NCI-H69 (cell line): ENCODE data around the gene CDKN2A.
A peak's percentile ranks its signal among the peaks of the same experiment; 100 is the strongest.

Experiments used
- DNase-seq: peaks from one replicate; lab custom pipeline; 2025; lab: John Stamatoyannopoulos, UW

Gene CDKN2A

DNA sequence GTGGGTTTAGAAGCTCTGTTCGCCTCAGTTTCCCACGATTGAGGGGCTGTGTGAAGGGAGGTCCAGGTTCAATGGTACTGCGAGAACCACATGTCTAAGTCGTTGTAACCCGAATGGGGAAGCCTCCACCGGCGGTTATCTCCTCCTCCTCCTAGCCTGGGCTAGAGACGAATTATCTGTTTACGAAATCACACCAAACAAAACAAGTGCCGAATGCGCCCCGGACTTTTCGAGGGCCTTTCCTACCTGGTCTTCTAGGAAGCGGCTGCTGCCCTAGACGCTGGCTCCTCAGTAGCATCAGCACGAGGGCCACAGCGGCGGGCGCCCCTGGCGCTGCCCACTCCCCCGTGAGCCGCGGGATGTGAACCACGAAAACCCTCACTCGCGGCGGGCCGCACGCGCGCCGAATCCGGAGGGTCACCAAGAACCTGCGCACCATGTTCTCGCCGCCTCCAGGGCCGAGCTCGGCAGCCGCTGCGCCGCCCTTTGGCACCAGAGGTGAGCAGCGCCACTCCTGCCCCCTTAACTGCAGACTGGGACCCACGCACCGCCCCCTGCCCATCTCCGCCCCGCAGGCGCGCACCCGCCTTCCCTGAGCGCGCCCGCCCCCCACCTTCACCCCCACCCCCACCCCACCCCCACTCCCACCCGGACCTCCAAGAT, at the start of gene CDKN2A:
Gene CDKN2A (minus strand): TSS at position 500 of the 663 bp plus-strand sequence.
- DNase-seq, result no peak

DNA sequence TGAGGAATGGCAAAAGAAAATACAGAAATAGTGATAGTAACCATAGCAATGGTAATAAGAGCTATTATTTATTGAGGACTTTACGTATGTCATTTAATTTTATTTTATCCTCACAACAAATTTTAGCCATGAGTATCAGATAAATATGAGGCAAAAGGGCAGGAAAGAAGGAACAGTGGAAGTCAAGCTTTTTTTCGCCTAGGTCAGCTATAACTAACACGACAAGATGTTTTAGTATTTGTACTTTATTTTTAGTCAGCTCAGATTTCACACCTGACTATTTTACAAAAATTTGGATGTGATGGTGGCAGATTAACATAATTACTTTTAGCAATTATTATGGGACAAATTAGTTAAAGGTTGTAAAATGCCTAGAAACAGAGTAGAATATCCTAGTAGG, 49.7 kb upstream of the CDKN2A start:
- no peak for DNase-seq

DNA sequence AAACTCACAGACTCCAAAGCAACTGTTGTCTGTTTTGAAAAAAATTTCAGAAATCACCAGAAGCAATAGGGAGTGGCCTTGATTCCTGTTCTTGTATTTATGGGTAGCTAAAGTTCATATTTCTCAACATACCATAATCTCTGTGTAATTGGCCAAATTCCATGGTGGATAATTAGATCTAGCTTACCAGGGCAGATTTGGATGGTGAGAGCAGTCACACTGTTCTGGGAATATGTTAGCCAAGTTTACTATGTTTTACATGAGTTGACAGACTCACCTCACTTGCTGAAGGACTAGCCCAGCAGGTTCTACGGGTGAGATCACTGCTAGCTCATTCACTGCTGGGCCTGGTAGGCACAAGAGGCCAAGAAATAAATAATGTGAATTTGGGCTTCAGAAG, 47.6 kb upstream of the CDKN2A start:
- no peak for DNase-seq

DNA sequence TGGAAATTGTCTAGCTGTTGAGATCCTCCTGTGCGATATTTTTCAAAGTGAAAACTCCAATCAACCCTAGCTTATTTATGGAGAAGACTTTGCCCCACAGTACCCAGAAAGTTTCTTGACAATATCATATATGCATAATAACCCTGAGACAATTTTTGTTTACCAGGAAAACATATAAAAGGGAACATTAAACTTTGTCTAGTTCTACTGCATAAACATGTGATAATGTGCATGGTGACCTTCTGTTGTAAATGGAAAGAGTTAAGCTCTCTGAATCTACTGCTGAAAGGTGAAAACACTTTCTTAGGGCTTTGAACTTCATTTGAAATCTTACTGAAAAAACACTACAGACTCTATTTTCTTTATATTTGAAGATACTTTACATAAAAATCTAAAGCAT, 47.2 kb upstream of the CDKN2A start:
- no peak for DNase-seq

DNA sequence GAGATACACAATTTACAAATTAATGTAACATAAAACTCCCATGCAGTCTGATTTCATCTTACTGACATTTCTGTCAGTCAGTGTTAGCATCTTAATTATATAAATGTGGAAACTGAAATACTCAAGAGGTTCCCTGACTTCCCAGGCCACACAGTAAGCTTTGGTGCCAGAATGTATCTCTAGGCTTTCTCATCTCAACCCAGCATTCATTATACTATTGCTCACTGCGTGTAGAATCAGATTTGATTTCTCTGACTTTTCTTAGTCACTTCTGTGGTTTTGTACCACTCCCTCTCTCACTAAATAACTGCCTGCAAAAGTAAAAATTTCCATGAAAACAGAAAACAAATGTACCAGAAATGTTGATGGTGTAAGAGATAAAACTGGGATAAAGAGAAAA, 46.6 kb upstream of the CDKN2A start:
- no peak for DNase-seq

DNA sequence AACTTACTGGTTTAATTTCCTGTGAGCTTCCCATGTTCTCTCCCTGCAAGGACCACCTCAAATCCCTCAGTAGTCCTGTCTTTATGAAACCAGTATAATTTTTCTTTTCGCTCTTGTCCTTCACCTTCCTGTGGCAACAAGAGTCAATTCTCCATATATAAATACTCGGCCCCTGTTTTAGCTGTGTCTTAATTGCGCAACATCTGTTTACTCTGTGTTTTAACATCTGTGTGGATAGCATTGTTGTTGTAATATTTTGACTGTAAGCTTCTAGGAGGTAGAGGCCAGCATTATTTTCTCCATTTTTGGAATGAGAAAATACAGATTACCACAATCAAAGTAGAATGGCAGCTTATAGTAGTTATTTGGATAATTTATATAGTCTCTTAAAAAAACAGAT, 45.1 kb upstream of the CDKN2A start:
- peak; percentile 9 for DNase-seq

DNA sequence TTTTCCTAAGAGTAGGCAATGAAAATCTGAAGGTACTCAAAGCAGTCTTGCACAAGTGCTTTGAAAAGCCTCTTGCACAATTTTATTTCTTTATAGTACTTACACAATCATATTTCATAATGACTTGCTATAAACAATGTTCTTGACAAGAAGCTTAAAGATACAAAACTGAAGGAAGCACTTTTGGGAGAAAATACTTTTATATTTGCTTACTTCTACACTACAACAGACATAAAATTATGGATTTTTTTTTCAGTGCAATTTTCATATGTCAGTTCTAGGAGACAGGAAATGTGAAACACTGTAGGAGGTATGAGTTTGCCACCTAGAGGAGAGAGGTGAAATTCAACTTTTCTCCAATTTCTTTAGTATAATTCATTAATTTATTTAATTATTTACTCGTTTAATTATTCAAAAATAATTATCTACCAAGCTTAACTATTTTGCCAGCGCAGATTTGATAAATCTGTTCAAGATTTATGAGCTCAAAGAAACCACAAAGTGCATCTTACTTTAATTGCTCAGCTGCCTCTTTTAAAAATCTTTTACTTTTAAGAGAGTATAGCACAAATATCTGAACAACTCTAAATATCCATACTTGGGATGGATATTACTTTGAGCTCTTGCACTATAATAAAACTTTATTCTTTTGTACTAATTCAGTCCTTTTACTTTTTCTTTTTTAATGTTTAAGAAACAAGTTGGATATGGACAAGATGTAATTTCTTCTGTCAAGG, 43.9 kb upstream of the CDKN2A start:
- DNase-seq, result peak; percentile 70

DNA sequence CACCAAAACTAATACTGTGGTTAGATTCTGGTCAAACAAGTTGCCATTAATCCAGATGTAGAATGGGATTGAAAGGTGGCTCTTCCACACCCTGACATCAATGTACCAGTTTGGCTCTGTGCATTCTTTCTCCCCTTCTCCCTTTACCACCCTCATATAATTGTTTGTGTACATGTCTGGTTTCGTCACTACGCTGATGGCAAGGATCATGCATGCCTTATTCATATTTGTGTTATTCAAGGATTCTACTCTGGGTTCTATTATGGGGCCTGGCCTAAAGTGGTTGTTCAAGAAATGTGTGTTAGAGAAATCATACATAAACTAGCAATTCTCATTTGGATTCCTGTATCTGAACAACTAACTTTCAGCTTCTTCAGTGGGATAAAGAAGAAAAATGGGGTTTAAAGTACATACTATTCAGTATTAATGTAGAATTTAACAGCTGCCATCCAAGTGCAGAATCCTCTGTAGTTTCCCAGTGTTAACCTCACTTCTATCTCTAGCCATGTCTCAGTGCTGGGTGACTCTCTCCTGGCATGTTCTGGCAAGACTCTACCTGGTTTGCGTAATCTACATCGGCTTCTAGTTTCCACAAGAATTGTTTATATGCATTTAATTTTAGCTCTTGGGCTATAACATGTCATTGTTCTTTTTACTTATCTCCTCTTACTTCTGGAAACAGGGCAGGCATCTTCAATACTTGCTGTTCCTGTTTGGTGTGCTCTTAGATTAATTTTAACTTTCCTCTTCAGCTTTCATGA, 42.9 kb upstream of the CDKN2A start:
- no peak for DNase-seq

DNA sequence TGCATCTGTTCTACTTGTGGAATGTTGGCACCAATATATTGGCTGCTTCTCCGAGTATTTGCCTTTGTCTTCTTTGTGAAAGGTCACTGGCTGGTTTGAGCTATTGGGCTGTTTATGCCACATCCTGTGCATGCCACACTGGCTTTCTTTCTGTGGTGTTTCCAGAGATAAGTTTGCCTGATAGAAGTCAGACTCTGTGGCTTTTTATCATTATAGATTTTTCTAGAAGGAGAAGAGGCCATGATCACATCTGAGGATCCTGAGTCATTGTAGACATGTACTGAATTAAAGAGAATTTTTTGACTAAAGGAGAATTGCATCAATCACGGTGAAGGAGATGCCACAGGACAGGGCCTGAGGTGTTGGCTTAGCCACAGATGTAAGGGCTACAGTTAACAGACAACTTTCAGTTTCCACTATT, 41.4 kb upstream of the CDKN2A start:
- DNase-seq, result no peak

DNA sequence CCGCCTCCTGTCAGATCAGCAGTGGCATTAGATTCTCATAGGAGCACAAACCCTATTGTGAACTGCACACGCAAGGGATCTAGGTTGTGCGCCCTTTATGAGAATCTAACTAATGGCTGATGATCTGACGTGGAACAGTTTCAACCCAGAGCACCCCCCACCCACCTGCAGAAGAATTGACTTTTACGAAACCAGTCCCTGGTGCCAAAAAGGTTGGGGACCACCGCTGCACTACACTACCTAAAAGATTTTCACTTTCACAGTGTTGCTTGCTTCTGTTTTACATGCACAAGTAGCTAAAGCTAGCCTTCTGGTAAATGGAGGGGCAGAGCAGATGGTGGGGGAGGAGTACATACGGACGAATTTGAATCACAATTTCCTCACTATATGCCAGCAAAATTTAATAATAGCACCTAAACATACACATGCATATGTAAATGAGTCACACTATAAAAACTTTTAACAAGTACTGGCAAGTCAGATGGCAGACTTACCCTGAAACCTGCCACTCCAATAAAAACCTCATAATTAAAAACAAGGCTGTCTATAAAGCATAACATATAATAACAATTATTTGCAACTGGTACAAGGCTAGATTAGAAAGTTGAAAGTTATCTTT, 38.9 kb upstream of the CDKN2A start:
- DNase-seq, result peak; percentile 28

DNA sequence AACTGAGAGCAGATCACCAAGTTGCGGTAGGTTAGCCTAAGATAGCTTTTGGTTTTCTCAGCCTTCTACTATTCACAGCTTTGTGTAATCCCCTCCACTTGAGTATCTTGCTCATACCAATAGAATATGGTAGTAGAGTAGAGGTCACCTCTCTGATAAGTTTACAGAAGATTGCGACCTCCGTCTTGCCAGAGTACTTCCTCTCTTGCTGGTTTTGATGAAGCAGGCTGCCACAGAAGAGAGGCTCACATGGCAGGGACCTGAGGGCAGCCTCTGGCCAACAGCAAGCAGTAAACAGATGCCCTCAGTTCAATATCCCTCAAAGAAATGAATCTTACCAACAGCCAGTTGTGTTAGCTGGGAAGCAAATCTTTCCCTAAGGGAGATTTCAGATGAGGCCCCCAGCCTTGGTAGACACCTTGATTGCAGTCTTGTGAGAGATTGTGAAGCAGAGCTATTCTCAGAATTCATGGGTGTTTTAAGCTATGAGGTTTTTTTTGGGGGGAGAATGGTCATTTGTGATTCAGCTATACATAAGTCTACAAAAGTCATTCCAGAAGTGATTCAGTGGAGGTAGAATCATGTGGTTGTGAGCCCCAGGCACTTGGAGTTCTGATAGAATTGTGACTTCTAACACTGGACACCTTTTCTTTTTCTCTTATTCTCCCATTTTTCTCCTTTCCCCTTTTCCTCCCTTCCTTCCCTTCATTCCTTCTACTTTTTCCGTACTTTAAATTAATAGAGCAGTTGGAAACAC, 37.6 kb upstream of the CDKN2A start:
- DNase-seq, result no peak

DNA sequence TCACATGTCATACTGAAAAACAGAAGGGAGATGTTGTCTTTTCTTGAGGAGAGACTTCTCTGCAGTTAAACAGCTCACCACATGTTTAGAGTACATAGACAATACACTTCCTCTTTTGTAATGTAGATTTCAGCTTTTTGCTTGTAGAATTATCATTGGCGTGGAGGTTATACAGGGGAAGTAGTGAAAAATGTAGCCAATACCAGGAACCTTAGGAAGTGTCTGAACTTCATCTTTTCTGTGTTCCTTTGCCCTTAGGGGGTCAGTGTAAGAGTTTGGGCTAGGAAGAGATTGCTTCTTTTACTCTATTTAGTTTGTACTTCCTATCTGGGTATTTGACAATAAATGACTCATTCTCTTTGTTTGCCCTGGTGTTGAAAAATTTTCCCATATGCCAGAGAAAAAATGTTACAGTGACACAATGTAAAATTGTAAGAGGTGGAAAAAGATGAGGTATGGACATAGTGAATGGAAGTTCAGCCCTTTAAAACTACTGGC, 36.0 kb upstream of the CDKN2A start:
- no peak for DNase-seq

DNA sequence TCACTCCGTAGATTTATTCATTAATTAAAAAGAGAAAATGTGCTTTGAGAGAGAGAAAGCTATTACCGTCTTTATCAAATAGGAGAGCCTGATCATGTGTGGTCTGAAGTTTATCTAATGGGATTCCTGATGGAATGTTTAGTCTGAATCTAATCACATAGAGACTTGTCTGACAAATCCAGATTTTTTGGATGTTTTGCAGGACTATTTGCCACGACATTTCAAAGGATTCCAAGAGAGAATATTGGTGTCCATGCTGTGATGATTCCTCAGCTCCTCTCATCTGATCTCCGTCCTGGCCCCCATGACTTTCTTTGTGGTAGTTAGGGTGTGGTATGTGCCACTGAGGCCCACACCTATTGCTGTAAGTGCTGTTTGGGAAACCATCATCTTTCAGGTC, 35.0 kb upstream of the CDKN2A start:
- DNase-seq, result no peak

DNA sequence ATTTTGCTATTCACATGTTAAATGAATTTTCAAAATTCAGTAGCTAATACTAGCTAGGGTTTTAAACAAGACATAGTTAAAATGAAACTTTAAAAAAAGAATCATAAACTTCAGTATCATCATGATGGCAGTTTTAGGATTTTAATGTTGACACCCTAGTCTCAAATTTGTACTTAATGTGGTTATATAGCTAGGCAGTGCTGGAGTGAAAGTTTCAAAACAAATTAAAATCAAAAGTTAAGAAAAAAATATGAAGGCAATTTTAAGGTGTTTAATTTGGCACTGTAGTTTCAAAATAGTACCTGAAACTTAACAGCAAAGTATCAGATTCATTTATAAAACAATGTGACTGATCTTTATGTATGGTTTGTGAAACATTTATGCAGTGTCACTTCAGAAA, 34.2 kb upstream of the CDKN2A start:
- no peak for DNase-seq

DNA sequence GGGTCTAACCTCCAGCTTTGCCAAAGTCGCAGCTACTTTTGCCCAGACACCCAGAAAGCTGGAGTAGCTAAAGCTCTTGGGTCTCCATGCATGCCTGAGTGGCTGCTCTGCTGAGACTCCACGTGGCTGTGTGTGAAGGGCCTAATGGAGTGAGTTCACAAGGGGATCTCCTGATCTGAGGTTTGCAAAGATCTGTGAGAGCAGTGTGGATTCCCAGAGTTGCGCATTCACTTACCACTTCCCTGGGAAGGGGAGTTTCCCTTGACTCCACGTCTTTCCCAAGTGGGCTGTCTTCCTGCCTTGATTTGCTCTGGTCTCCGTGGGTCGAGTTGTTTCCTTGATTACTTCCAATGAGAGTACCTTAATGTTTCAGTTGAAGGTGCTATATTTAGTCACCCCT, 32.5 kb upstream of the CDKN2A start:
- DNase-seq, result no peak

DNA sequence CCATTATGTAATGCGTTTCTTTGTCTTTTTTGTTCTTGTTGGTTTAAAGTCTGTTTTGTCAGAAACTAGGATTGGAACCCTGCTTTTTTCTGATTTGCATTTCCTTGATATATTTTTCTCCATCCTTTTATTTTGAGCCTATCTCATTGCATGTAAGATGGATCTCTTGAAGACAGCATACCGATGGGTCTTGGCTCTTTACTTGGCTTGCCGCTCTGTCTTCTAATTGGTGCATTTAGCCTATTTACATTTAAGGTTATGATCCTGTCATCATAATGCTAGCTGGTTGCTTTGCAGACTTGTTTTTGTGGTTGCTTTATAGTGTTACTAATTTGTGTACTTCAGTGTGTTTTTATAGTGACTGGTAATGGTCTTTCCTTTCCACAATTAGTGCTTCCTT, 28.2 kb upstream of the CDKN2A start:
- DNase-seq, result no peak

DNA sequence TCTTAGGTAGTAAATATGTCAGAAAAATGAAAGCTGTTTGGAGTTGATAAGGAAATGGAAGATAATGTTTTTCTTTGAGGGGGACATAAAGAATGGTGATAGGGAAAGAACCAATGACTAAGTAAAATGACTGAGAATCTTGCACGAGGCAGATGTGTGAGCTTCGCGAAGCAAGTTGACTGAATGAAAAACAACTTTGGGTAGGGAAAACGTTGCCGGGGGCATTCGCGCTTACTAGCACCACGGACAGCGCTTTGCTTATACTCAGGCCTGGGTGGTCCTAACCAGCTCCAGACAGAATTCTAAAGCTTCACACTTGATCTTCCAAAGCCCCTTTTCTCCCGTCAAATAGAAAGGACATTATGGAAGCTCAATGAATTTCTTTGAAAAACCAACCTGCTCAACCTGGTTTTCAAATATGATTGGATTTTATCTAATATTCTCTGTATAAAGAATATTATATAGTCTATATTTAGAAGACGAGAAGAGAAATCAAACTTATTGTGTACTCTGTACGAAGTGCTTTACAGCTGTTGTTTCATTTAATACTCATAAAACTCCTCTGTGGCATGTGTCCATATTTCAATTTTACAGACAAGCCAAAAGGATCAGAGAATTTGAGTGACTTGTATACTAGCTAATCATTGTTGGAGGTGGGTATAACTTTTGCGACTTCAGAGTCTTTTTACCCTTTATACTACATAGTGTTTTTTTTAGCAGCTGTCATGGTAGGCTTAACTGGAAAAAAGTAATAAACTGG, 16.9 kb upstream of the CDKN2A start:
- no peak for DNase-seq

DNA sequence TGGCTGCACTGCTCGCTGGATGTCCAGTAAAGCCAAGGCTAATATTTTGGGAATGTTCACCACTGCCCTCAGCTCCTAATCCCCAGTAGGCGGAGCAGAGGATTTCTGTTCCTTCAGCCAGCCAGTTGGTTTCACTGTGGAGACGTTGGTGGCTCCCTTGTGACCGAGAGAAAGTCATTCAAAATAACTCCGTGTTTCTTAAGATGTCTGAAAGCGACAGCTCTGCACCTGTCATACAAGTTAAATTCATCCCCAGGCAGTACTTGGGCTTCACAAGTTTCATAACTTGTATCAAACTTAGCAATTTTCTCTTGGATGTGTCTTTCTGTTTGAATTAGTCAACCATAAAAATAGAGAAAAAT, 15.3 kb upstream of the CDKN2A start:
- no peak for DNase-seq

DNA sequence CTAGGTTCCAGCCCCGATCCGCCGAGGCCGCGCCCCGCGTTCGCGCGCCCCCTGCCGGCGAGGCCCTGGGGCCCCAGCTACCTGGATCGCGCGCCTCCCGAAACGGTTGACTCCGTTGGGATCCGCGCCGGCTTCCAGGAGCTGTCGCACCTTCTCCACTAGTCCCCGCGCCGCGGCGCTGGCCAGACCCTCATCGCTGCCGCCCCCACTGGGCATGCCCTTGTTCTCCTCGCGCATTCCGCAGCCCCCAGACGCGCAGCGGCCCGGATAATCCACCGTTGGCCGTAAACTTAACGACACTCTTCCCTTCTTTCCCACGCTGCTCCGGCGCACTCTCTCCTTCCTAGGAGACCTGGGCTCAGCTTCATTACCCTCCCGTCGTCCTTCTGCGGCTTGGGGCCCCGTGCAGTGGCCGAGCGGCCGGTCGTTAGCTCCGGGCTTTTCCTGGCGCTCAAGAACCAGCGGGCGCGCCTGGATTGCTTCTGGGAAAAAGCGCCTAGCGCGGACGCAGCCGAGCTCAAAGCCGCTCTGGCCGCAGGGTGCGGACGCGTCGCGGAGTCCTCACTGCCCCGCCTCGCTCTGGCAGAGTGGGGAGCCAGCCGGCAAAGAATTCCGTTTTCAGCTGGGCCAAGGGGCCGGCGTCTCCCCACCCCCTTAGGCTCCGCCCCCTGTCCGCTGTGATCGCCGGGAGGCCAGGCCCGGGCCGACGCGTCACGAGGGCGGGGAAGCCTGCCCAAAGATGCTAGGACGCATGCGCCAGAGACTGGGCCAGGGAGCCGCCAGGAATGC, 14.7 kb upstream of the CDKN2A start, which contains the start of gene CDKN2B:
Gene CDKN2B (minus strand): TSS at position 589 of the 789 bp plus-strand sequence. CDS start 352 bp downstream, at position 237.
- peak; percentile 99 for DNase-seq

DNA sequence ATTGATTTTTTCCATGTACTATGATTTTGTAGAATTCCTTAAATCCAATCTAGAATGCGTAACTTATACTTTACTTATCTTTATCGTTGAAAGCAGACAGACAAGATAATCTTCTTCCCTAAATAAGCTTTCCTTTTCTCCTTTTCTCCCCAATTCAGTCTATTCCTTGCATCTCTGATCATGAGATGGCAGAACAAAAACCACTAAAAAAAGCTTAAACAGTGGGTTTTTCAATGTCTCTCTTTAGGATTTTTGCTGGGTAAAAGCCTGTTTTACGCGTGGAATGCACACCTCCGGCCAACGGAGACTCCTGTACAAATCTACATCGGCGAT, 14.2 kb upstream of the CDKN2A start:
- DNase-seq, result no peak
